Ovary (tissue), 9 donors: ENCODE data around the gene TPX2. TPM values are rescaled to one million over a fixed set of nuclear protein-coding genes. Genes with fewer than 3 reads are reported as not detected.
"Not testable (repeated sequence)": the region's sequence is repeated elsewhere in the genome, so short reads cannot be mapped to it uniquely, and the experiment has no call there.

Source experiments
- DNase-seq, 5 donors: peaks; one replicate each; pipeline ENCODE4 v3.0.0-alpha.2; 2019 to 2020
- H3K27ac ChIP-seq, 2 donors: fragments of 200-600 bp; one replicate each; pipeline versions ENCODE4 v1.5.1 to v1.8.0; 2019 to 2022
- H3K27me3 ChIP-seq: fragments of 200-600 bp; one replicate; pipeline ENCODE4 v1.8.0; 2022
- H3K36me3 ChIP-seq: fragments of 200-600 bp; sonication (generic); one replicate; pipeline ENCODE4 v1.5.1; 2019
- H3K4me1 ChIP-seq: one replicate; pipeline ENCODE4 v1.8.1; 2013; ENCODE audit warnings: mild to moderate bottlenecking, moderate library complexity; ENCODE audit not compliant: insufficient read depth
- H3K4me3 ChIP-seq: fragments of 200-600 bp; sonication (generic); one replicate; pipeline ENCODE4 v1.5.1; 2017
- H3K9me3 ChIP-seq, 2 donors: fragments of 200-600 bp in 1 of 2; sonication (generic) in 1 of 2; one replicate each; pipeline versions ENCODE4 v1.5.1 to v1.8.1; 2013 to 2019; ENCODE audit warnings: mild to moderate bottlenecking in 1 of 2, moderate library complexity in 1 of 2
- CTCF ChIP-seq, 3 donors: fragments of 450-650 bp in 2 of 3; fragments of 200-600 bp in 1 of 3; IDR thresholded peaks; one replicate each; pipeline versions ENCODE4 v1.5.1 to v1.8.0; 2016 to 2022; ENCODE audit warnings: antibody characterized with exemption in 3 of 3, mild to moderate bottlenecking in 1 of 3
- EP300 ChIP-seq: sonication (generic); formaldehyde crosslinking; IDR thresholded peaks from one replicate; pipeline ENCODE4 v1.6.1; 2017; ENCODE audit warnings: antibody characterized with exemption
- POLR2A ChIP-seq: fragments of 450-650 bp; IDR thresholded peaks from one replicate; pipeline ENCODE4 v1.6.1; 2017; ENCODE audit warnings: antibody characterized with exemption, mild to moderate bottlenecking, moderate library complexity
- WGBS, 3 donors: extraction: QIAGEN DNeasy Blood & Tissue Kit in 1 of 3; methylation state at CpG; one replicate each; pipeline versions ENCODE4 v1.1.5 to v1.1.7; 2013 to 2017; 5-methylcytosine and 5-hydroxymethylcytosine counted together
- intact Hi-C, 4 donors: fragments of 100-400 bp; cut with DNase I; formaldehyde crosslinking; loops; one replicate each; pipeline versions ENCODE4 v1.11.0 to v1.15.1; 2022 to 2023
- polyA plus RNA-seq, 2 donors: library from polyadenylated mRNA; stranded (reverse); fragments of 200-250 nt in 1 of 2; fragments of 350-450 nt in 1 of 2; fragmentation: Illumina TruSeq in 1 of 2; extraction: RNeasy Lipid Tissue Mini Kit (QIAGEN cat#74804) in 1 of 2; gene quantifications; one replicate each; pipeline ENCODE4 v1.2.3, GENCODE V29; 2013 to 2014
- total RNA-seq, 7 donors: library from RNA; depleted of rRNA in 2 of 7; stranded (reverse); fragments of >200 nt in 2 of 7; fragmentation: NEBNext Ultra II Directional in 3 of 7; extraction: Animal tissue kit (Norgen Biotek cat#: 25700) in 3 of 7; gene quantifications; one replicate each; pipeline versions ENCODE4 v1.1.0 to v1.2.4, GENCODE V29; 2016 to 2023
- donor health status: DM: no; HTN: no; CAD: no; lungs with moderate emphysema.
- donor health status: DM: no; HTN: no; CAD: no.
- donor health status: Bipolar disorder and iron deficiency.
- donor health status: DM: yes; HTN: yes; CAD: no.
- donor health status: DM: no; HTN: no; CAD: no.
- donor health status: DM: yes; HTN: yes; CAD: no.

TPX2 gene
- total and polyA plus RNA-seq, 9 donors: 0.10 to 5.2 (median 0.91) TPM

DNA sequence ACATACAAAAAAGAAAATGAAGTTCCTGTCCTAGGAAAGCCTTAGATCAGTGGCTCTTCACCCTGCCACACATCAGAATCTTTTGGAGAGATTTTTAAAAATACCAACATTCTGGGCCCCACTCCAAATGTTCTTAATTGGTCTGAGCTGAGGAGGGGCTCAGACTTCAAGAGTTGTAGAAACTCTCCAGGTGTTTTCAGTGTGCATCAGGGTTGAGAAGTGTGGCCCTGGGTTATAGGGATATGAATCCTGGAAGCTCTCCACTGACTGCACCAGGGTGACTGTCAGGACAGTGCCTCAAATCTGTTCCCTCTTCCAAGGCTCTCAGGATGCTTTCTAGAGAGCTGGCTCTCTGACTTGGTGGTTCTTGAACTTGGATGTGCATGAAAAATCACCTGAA, 74.5 kb downstream of the TPX2 start:
- intact Hi-C loops: no loop called here
- Histone ChIP-seq H3K27me3 (no peaks in the 10 kb centered on the region), H3K4me3 (no peak overlapping the region), H3K27ac (no peak overlapping the region), H3K36me3 (no peaks in the 10 kb centered on the region), H3K9me3 (no peaks in the 10 kb centered on the region), H3K4me1 (peaks cover 6% of the 10 kb centered on the region)
- DNase-seq: no peak
- TF ChIP-seq POLR2A (no peak), EP300 (no peak), CTCF (IDR thresholded peaks at IDR 0.05) (no peak)

DNA sequence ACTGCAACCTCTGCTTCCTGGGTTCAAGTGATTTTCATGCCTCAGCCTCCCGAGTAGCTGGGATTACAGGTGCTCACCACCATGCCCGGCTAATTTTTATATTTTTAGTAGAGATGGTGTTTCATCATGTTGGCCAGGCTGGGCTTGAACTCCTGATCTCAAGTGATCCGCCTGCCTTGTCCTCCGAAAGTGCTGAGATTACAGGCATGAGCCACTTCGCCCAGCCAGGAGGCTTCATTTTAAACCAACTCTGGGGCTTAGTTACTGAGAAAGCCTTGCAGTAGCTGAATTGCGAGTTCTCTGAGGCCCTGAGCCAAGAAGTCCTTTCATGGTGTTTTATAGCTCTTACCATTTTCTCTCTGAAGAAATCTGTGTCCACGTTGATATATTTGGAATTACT, 75.1 kb downstream of the TPX2 start:
- intact Hi-C loops, H3K27ac ChIP-seq: not testable (repeated sequence)

GRCh38 chr20:31815408-31816188, 76.5 kb downstream of the TPX2 start:
- no peak overlapping the region for H3K27ac ChIP-seq
- H3K36me3 ChIP-seq: no peaks in the 10 kb centered on the region
- TF ChIP-seq CTCF (IDR thresholded peaks at IDR 0.05): no peak
- no peak for TF ChIP-seq POLR2A
- TF ChIP-seq EP300: no peak
- H3K4me3 ChIP-seq: no peak overlapping the region
- H3K4me1 ChIP-seq: peaks cover 6% of the 10 kb centered on the region
- 42 to 57% (median 51%) methylated on average over 9 of the region's 9 CpGs for WGBS, 3 donors
- intact Hi-C loops: no loop called here
- DNase-seq: no peak
- H3K9me3 ChIP-seq: no peaks in the 10 kb centered on the region
- H3K27me3 ChIP-seq: no peaks in the 10 kb centered on the region

More for the DNA sequence above, 75.1 kb downstream of the TPX2 start:
- H3K36me3 ChIP-seq, H3K9me3 ChIP-seq, H3K4me3 ChIP-seq, DNase-seq, H3K27me3 ChIP-seq, H3K4me1 ChIP-seq: not testable (repeated sequence)
- 81 to 86% (median 83%) methylated on average over 7 of the region's 7 CpGs for WGBS, 3 donors

- no peak overlapping the region for H3K27ac ChIP-seq
- no peaks in the 10 kb centered on the region for H3K27me3 ChIP-seq
- intact Hi-C loops: no loop called here
- H3K4me3 ChIP-seq: no peak overlapping the region
- H3K4me1 ChIP-seq: peaks cover 6% of the 10 kb centered on the region
- H3K9me3 ChIP-seq: no peaks in the 10 kb centered on the region
- no peak for TF ChIP-seq CTCF (IDR thresholded peaks at IDR 0.05)
- 93 to 95% (median 95%) methylated on average over 5 of the region's 5 CpGs for WGBS, 3 donors
- no peaks in the 10 kb centered on the region for H3K36me3 ChIP-seq
- no peak for DNase-seq
Measured at GRCh38 chr20:31816221-31816620, 77.1 kb downstream of the TPX2 start.

DNA sequence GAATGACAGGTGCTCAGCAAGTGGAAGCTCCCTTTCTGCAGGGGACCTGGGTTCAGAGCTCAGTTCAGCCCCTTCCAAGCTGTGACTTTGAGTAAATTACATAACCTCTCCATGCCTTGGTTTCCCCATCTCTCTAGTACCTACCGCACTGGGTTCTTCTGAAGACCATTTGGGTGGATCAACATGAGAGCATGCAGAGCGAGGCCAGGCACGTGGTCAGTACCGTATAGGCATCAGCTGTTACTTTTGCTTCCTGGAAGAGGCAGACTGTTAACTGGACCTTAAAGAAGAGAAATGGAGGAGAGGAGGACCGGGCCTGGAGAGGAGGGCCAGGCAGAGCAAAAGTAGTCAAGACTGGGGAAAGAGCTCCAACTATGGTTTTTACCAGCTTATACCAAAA, 78.4 kb downstream of the TPX2 start:
- intact Hi-C loops: no loop called here
- Histone ChIP-seq H3K4me3 (no peak overlapping the region), H3K27me3 (no peaks in the 10 kb centered on the region), H3K4me1 (peaks cover 3% of the 10 kb centered on the region), H3K27ac (no peak overlapping the region), H3K9me3 (no peaks in the 10 kb centered on the region), H3K36me3 (no peaks in the 10 kb centered on the region)
- TF ChIP-seq POLR2A (no peak), EP300 (no peak), CTCF (IDR thresholded peaks at IDR 0.05) (no peak)
- DNase-seq: no peak
- 81 to 92% (median 85%) methylated on average over 5 of the region's 5 CpGs for WGBS, 3 donors
